HepG2 (cell line): ENCODE data around the gene IRF2. TPM values are rescaled to one million over a fixed set of nuclear protein-coding genes. Genes with fewer than 3 reads are reported as not detected.

ENCODE experiments used
- ATF5 ChIP-seq: sonication (generic); formaldehyde crosslinking; IDR thresholded peaks from 2 replicates; pipeline ENCODE4 v1.4.0; 2020; ENCODE audit warnings: mild to moderate bottlenecking, low read depth, missing genetic modification reagents
- ATF7 ChIP-seq, 2 experiments: fragments of 450-650 bp in 1 of 2; sonication (generic) in 1 of 2; formaldehyde crosslinking in 1 of 2; IDR thresholded peaks; 2 replicates each; pipeline versions ENCODE4 v1.4.0 to v1.6.1; 2016 to 2020; ENCODE audit warnings: antibody characterized with exemption in 1 of 2, mild to moderate bottlenecking in 1 of 2, missing genetic modification reagents in 1 of 2
- BRCA1 ChIP-seq: sonication (generic); formaldehyde crosslinking; IDR thresholded peaks from 2 replicates; pipeline ENCODE4 v1.4.0; 2020; ENCODE audit warnings: missing genetic modification reagents
- CENPT ChIP-seq: sonication (generic); formaldehyde crosslinking; IDR thresholded peaks from 2 replicates; pipeline ENCODE4 v1.8.0; 2022; ENCODE audit warnings: low read depth, mild to moderate bottlenecking, moderate library complexity, missing genetic modification reagents
- HDAC6 ChIP-seq: fragments of 200-600 bp; sonication (generic); IDR thresholded peaks from 2 replicates; pipeline ENCODE4 v1.7.0; 2017; ENCODE audit warnings: mild to moderate bottlenecking, antibody characterized with exemption, low read length, low read depth
- KDM6A ChIP-seq: IDR thresholded peaks from 2 replicates; pipeline ENCODE4 v1.6.1; 2016; ENCODE audit warnings: low read depth
- KMT2B ChIP-seq: IDR thresholded peaks from 2 replicates; pipeline ENCODE4 v1.6.1; 2016; ENCODE audit warnings: missing genetic modification reagents, missing compliant biosample characterization
- PAXIP1 ChIP-seq: sonication (generic); formaldehyde crosslinking; conservative IDR thresholded peaks from 2 replicates; pipeline ENCODE4 v1.4.0; 2020; ENCODE audit warnings: mild to moderate bottlenecking, missing genetic modification reagents, moderate library complexity
- RCOR2 ChIP-seq: IDR thresholded peaks from 2 replicates; pipeline ENCODE4 v1.6.1; 2016; ENCODE audit warnings: missing biosample characterization, missing genetic modification reagents
- RFX3 ChIP-seq: IDR thresholded peaks from 2 replicates; pipeline ENCODE4 v1.6.1; 2016; ENCODE audit warnings: missing biosample characterization, missing genetic modification reagents
- ZNF136 ChIP-seq: sonication (generic); formaldehyde crosslinking; IDR thresholded peaks from 2 replicates; pipeline ENCODE4 v1.8.1; 2022; ENCODE audit warnings: low read depth, mild to moderate bottlenecking, moderate library complexity, missing genetic modification reagents
- ZNF430 ChIP-seq: sonication (generic); formaldehyde crosslinking; IDR thresholded peaks from 2 replicates; pipeline ENCODE4 v1.9.0; 2021; ENCODE audit warnings: mild to moderate bottlenecking, missing genetic modification reagents
- ZNF550 ChIP-seq: sonication (generic); formaldehyde crosslinking; IDR thresholded peaks from 2 replicates; pipeline ENCODE4 v1.4.0; 2020; ENCODE audit warnings: mild to moderate bottlenecking, missing genetic modification reagents, borderline replicate concordance
- ZNF605 ChIP-seq: sonication (generic); formaldehyde crosslinking; IDR thresholded peaks from 2 replicates; pipeline ENCODE4 v1.8.0; 2022; ENCODE audit warnings: mild to moderate bottlenecking, missing genetic modification reagents
- ZNF780A ChIP-seq: sonication (generic); formaldehyde crosslinking; IDR thresholded peaks from 2 replicates; pipeline ENCODE4 v1.8.0; 2022; ENCODE audit warnings: mild to moderate bottlenecking, missing genetic modification reagents, moderate library complexity
- ZNF816 ChIP-seq: sonication (generic); formaldehyde crosslinking; IDR thresholded peaks from 2 replicates; pipeline ENCODE4 v1.8.0; 2022; ENCODE audit warnings: missing genetic modification reagents, mild to moderate bottlenecking, borderline replicate concordance
- ZSCAN9 ChIP-seq: IDR thresholded peaks from 2 replicates; pipeline ENCODE4 v1.6.1; 2016; ENCODE audit warnings: borderline replicate concordance
- polyA plus RNA-seq, 8 experiments: library from polyadenylated mRNA; depleted of rRNA in 3 of 8; stranded (reverse) in 7 of 8; unstranded in 1 of 8; fragments of >200 nt; fragmentation: Illumina TruSeq in 4 of 8; extraction: Trizol in 4 of 8; gene quantifications; 2 replicates each; pipeline versions ENCODE4 v1.2.1 to v1.2.3, GENCODE V29; 2011 to 2016; ENCODE audit warnings: low read depth in 4 of 8, missing spikeins in 1 of 8, mixed read lengths in 1 of 8; ENCODE audit not compliant: insufficient read depth in 1 of 8
- total RNA-seq, 5 experiments: library from RNA; depleted of rRNA; stranded (reverse); fragments of >200 nt; fragmentation: Illumina TruSeq; extraction: Trizol; gene quantifications; 2 replicates each; pipeline ENCODE4 v1.2.3, GENCODE V29; 2016; ENCODE audit warnings: low read depth in 1 of 5
- TF ChIP-seq, protein P1 (sequence below): sonication (generic); formaldehyde crosslinking; IDR thresholded peaks from 2 replicates; pipeline ENCODE4 v1.8.0; 2022; ENCODE audit warnings: mild to moderate bottlenecking, missing genetic modification reagents; ENCODE audit not compliant: insufficient replicate concordance
- TF ChIP-seq, protein P2 (sequence below): IDR thresholded peaks from 2 replicates; pipeline ENCODE4 v1.6.1; 2016; ENCODE audit warnings: missing genetic modification reagents, missing compliant biosample characterization
- TF ChIP-seq, protein P3 (sequence below): sonication (generic); formaldehyde crosslinking; IDR thresholded peaks from 2 replicates; pipeline ENCODE4 v1.5.0; 2020; ENCODE audit warnings: mild to moderate bottlenecking, missing genetic modification reagents

IRF2 gene
- total and polyA plus RNA-seq, 2 of the 13 experiments (the other 11 are each of a cell fraction or from before 2014, with no cell fraction given), result 15.5 to 28.8 TPM

GRCh38 chr4:184347251-184348239 is 126.8 kb downstream of the IRF2 start (continued):
- TF ChIP-seq, protein P1, sequence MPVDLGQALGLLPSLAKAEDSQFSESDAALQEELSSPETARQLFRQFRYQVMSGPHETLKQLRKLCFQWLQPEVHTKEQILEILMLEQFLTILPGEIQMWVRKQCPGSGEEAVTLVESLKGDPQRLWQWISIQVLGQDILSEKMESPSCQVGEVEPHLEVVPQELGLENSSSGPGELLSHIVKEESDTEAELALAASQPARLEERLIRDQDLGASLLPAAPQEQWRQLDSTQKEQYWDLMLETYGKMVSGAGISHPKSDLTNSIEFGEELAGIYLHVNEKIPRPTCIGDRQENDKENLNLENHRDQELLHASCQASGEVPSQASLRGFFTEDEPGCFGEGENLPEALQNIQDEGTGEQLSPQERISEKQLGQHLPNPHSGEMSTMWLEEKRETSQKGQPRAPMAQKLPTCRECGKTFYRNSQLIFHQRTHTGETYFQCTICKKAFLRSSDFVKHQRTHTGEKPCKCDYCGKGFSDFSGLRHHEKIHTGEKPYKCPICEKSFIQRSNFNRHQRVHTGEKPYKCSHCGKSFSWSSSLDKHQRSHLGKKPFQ (CRISPR knock-in tag), result no peak
- 0 out of 2 replicates have a peak, but pooled peaks have one; percentile 47 for TF ChIP-seq ZNF605 (CRISPR knock-in tag)
- TF ChIP-seq KDM6A (CRISPR knock-in tag), result no peak
- no peak for TF ChIP-seq CENPT (CRISPR knock-in tag)
- TF ChIP-seq KMT2B (CRISPR knock-in tag), result no peak
- no peak for TF ChIP-seq ATF7 (IDR thresholded peaks at IDR 0.05)
- no peak for TF ChIP-seq ATF7 (CRISPR knock-in tag; IDR thresholded peaks at IDR 0.05)
- TF ChIP-seq ZNF816 (CRISPR knock-in tag), result no peak
- TF ChIP-seq ZNF136, result no peak
- no peak for TF ChIP-seq ZSCAN9
- TF ChIP-seq BRCA1 (CRISPR knock-in tag), result no peak
- TF ChIP-seq RFX3 (CRISPR knock-in tag), result no peak
- TF ChIP-seq HDAC6, result no peak
- no peak for TF ChIP-seq ZNF550 (CRISPR knock-in tag)
- TF ChIP-seq PAXIP1 (CRISPR knock-in tag), result no peak
- no peak for TF ChIP-seq ATF5 (CRISPR knock-in tag)
- TF ChIP-seq, protein P2, sequence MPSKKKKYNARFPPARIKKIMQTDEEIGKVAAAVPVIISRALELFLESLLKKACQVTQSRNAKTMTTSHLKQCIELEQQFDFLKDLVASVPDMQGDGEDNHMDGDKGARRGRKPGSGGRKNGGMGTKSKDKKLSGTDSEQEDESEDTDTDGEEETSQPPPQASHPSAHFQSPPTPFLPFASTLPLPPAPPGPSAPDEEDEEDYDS (CRISPR knock-in tag), result peak; percentile 42; the same call in 1 of the 2 replicates
- TF ChIP-seq ZNF430, result 0 out of 2 replicates have a peak, but pooled peaks have one; percentile 41
- TF ChIP-seq, protein P3, sequence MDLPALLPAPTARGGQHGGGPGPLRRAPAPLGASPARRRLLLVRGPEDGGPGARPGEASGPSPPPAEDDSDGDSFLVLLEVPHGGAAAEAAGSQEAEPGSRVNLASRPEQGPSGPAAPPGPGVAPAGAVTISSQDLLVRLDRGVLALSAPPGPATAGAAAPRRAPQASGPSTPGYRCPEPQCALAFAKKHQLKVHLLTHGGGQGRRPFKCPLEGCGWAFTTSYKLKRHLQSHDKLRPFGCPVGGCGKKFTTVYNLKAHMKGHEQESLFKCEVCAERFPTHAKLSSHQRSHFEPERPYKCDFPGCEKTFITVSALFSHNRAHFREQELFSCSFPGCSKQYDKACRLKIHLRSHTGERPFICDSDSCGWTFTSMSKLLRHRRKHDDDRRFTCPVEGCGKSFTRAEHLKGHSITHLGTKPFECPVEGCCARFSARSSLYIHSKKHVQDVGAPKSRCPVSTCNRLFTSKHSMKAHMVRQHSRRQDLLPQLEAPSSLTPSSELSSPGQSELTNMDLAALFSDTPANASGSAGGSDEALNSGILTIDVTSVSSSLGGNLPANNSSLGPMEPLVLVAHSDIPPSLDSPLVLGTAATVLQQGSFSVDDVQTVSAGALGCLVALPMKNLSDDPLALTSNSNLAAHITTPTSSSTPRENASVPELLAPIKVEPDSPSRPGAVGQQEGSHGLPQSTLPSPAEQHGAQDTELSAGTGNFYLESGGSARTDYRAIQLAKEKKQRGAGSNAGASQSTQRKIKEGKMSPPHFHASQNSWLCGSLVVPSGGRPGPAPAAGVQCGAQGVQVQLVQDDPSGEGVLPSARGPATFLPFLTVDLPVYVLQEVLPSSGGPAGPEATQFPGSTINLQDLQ, result no peak
- no peak for TF ChIP-seq ZNF780A (CRISPR knock-in tag)
- no peak for TF ChIP-seq RCOR2 (CRISPR knock-in tag)
